Amniotic stem cell (primary cell): ENCODE data around the gene PPM1M.

Source experiments
- DNase-seq: peaks from one replicate; lab custom pipeline; 2025; lab: John Stamatoyannopoulos, UW

The PPM1M gene

GRCh38 chr3:52216585-52217408 lies 28.8 kb upstream of the PPM1M start:
- no peak for DNase-seq

GRCh38 chr3:52217409-52217805 lies 28.2 kb upstream of the PPM1M start:
- no peak for DNase-seq

- no peak for DNase-seq
These were observed 27.5 kb upstream of the PPM1M start for GRCh38 chr3:52218026-52218425.

- no peak for DNase-seq
These were observed 27.1 kb upstream of the PPM1M start for GRCh38 chr3:52218454-52218853.

- DNase-seq, result no peak
These were observed 26.5 kb upstream of the PPM1M start for GRCh38 chr3:52218937-52219650.

- DNase-seq, result peak; percentile 47
These were observed 25.1 kb upstream of the PPM1M start for GRCh38 chr3:52220380-52221026.

- no peak for DNase-seq
These were observed 24.4 kb upstream of the PPM1M start for GRCh38 chr3:52221141-52221562.

- DNase-seq, result no peak
These were observed 23.8 kb upstream of the PPM1M start for GRCh38 chr3:52221563-52222318.

- DNase-seq, result no peak
These were observed 23.0 kb upstream of the PPM1M start for GRCh38 chr3:52222319-52223221.

- DNase-seq, result no peak
These were observed 21.8 kb upstream of the PPM1M start for GRCh38 chr3:52223449-52224408.

GRCh38 chr3:52225452-52226228 lies 19.9 kb upstream of the PPM1M start, which contains the start of gene TLR9:
Gene TLR9, minus strand, starts transcription at chr3:52225645. Its CDS starts 116 bp downstream, at chr3:52225529.
- no peak for DNase-seq

GRCh38 chr3:52226229-52226817 lies 19.2 kb upstream of the PPM1M start:
- no peak for DNase-seq

- no peak for DNase-seq
These were observed 18.4 kb upstream of the PPM1M start for GRCh38 chr3:52227117-52227516.

GRCh38 chr3:52227766-52228165 lies 17.8 kb upstream of the PPM1M start:
- DNase-seq, result no peak

GRCh38 chr3:52228266-52228665 lies 17.3 kb upstream of the PPM1M start:
- DNase-seq, result no peak

GRCh38 chr3:52228751-52229291 lies 16.7 kb upstream of the PPM1M start:
- DNase-seq, result no peak

GRCh38 chr3:52229656-52230055 lies 15.9 kb upstream of the PPM1M start:
- no peak for DNase-seq

- DNase-seq, result no peak
These were observed 15.1 kb upstream of the PPM1M start for GRCh38 chr3:52230461-52230860.
